HG03378 (cell line): ENCODE data around the gene ZDHHC9.

Experiments used
- ATAC-seq: cut with Tn5 transposase; IDR thresholded peaks from one replicate; pipeline ENCODE4 v1.9.1; 2021; ENCODE audit warnings: mild to moderate bottlenecking, moderate library complexity; ENCODE audit not compliant: unreplicated experiment

The ZDHHC9 gene

DNA sequence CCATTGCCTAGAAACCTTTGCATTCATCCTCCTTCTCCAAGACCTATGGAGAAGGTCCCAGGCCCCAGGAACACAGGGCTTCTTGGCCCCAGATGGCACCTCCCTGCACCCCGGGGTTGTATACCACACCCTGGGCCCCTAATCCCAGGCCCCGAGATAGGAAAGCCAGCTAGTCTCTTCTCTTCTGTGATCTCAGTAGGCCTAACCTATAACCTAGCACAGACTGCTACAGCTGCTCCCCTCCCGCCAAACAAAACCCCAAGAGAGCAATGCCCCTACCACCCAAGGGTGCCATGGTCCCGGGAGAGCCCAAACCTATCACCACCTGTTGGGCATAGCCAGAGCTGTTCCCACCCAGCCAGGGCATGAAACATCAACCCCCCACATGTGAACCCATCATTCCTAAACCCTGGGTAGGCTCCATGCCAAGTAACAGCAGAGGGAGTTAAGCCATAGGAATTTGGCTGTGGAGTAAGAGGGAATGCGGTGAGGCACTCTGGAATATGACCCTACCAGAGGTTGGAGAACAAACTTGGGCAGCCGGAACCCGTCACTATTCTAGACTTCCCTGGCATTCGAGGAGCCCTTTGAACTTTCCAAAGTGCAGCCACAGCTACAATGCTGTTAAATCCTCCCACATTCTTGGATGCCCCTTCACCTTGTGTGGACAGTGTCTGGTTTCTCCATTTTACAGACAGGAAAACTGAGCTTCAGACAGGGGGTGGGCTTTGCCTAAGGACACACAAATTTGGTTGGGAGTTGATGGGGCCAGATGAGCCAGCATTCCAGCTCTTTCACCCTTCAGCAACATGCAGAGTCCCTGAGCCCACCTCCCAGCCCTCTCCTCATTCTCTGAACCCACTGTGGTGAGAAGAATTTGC is 74.9 kb downstream of the ZDHHC9 start:
- ATAC-seq: no peak

DNA sequence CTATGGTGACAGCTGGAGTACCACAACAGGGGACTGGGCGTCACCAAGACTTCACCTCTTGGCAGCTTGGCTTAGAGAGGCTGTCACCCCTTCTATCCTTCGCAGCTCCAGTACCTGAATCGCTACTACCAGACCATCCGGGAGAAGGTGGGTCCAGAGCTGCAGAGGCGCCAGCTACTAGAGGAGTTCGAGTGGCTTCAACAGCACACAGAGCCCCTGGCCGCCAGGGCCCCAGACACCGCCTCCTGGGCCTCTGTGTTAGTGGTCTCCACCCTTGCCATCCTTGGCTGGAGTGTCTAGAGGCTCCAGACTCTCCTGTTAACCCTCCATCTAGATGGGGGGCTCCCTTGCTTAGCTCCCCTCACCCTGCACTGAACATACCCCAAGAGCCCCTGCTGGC is 75.5 kb downstream of the ZDHHC9 start:
- no peak for ATAC-seq

DNA sequence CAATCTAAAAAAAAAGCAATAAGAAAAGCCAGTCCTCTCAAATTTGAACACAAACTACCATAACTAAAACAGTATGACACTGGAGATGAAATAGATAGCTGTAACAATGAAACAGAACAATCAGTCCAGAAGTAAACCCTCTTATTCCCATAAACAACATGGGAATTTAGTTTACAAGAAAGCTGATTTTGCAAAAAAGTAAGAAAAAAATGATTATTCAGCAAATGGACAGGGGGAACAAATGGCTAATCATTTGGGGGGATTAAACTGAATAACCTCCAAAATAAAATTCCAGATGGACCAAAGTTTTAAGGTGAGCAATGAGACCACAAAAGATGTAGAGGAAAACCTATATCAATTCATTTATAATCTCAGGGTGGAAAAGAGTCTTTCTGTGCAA is 80.0 kb downstream of the ZDHHC9 start:
- ATAC-seq: no peak

DNA sequence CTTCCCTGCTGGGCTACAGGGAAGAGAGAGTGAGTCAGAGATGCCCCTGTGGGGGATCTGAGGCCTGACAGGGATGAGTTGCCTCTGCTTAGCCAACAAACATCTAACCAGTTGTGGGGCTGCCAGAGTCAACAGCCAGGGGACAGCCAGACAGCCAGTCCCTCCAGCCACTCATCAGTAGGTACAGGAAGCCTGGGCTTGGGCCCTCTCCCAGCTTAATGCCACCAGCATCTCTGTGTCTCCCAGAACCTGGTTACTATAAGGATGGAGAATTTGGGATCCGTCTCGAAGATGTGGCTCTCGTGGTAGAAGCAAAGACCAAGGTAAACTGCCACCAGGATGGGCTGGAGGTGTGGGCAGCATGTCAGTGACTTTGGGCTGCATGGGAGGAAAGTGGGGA is 81.2 kb downstream of the ZDHHC9 start:
- no peak for ATAC-seq

DNA sequence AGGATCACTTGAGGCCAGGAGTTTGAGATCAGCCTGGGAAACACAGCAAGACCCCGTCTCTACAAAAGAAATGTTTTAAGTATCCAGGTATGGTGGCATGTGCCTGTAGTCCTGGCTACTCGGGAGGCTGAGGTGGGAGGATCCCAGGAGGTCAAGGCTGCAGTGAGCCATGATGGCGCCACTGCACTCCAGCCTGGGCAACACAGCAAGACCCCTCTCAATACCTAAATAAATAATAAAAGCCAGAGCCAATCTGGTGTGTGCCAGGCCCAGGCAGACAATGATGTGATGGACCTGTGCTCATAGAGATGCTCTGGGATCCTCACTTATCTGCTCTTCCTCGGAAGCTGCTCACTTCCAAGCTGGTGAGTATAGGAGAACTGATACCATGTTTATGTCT is 82.1 kb downstream of the ZDHHC9 start:
- ATAC-seq: no peak

DNA sequence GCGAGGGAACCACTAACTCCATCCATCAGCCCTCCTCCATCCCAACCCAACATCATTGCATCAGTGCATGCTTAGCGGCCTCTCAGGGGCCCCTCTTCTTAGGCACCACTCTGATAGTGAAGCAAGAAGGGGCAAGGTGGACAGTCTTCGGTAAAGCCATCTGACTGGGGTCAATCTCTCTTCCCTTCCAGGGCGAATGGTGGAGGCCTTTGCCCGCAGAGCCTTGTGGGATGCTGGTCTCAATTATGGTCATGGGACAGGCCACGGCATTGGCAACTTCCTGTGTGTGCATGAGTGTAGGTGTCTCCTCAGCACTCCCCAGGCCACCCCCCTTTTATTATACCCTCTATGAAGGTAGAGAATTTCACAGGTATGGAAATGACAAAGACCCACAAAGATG is 82.7 kb downstream of the ZDHHC9 start:
- no peak for ATAC-seq

DNA sequence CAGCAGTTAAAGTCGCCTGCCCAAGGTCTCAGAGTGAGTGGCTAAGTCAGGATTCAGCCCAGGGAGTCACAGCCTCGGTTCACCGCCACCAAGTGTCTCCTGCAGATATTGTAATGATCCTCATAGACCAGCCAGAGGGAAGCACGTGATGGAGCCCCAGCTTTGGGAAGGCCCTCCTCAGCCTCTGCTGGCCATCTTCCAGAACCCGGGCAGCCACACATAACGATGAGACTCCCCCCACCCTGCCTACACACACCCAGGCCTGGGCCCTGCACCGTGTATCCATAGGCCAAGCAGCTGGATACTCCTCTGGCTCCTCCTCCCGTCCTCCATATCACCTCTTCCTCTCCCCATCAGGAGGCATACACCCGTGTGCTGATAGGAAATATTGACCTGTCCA is 83.5 kb downstream of the ZDHHC9 start:
- no peak for ATAC-seq

DNA sequence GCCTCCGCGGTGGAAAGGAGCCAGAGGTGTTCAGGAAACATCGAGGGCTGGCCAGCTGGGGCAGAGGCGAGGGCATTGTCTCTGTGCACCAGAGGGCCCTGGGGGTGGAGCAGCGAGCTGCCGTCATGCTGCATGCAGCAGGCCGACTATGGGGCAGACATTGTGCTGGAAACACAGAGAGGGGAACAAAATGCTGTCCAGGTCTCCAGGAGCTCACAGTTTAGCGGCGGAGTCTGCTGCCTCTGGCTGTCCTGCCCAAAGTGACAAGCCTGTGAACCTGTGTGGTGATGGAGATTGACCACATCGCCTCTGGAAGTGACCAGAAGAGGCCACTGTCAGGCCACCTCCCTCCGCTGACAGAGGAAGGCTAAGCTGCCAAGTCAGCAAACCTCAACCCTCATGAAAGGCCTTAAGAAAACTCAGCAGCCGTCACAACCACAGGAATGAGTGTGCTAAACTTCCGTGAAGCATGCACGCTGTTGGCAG is 84.1 kb downstream of the ZDHHC9 start:
- no peak for ATAC-seq

DNA sequence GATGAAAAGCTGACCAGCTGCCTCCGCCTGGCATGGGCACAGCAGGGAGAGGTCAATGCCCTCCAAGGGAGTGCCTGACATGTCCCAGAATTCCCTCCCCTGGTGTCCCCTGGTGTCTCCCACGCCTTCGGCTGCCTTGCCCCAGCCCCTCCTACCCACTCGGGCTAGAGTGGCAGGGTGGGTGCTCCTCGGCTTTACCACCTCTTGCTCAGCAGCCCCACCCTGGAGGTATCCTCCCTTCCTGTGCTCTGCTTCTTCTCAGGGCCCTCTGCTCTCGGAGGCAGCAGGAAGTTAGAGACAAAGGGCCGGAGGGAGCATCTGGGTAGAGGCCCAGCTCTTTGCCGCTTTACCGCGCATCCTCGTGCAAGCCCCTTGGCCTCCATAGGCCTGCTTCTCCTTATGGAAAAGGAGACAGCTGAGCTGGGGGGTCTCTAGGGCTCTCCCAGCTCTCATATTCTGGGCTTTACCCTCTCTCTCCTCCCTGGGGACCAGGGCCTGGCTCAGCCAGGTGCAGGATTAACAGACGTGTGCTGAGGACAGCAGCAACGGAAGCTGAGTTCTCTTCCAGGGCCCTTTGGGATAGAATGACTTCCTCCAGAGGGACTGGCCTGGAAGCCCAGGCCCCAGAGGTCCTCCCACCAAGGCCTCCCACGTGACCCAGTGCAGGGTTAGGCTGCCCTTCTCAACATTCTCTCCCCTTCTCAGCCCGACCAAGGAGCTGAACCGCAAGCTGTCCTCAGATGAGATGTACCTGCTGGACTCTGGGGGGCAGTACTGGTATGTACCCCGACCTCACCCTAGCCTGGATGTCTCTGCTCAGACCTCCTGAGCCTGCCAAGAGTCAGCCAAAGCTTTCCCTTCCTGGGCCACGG is 87.7 kb downstream of the ZDHHC9 start:
- no peak for ATAC-seq

DNA sequence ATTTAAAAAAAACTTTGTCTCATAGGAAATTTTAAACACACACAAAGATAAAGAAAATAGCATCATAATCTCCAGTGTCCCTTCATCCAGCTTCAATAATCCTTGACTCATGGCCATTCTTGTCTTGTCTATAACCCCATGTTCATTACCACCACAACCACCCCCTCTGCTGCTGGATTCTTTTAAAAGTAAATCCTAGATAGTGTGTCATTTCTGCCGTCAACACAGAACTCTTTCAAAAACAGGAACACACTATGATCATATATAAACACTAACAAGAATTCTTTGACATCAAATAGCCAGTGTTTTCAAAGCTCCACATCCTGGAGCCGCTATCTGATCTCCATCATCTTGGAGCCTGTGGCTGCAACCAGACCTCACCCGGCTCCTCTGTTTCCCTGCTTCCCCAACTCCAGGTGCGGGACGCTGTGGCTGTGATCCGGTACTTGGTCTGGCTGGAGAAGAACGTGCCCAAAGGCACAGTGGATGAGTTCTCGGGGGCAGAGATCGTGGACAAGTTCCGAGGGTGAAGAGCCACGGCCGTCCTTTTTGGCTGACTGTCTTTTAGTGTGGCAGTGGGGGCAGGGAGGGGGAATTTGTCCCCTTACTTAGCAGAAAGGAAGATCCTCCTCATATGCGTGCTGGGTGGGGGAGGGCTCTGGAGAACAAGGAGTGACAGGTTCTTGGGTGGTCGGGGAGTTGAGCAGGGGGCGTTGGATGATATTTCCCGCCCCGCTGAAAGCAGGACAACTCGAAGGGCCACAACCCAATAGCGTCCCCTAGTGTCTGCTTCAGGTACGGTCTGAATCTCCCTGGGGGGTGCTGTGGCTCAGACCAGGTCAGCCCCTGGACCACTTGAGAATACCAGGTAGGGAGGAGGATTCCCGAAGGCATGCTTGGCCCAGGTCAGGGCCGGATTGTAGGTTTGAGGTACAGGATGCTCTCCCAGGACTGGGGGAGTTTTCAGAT is 89.3 kb downstream of the ZDHHC9 start:
- ATAC-seq: no peak
